HG02763 (cell line): ENCODE results near the gene LAPTM4A.
"Not testable (repeated sequence)": the region's sequence is repeated elsewhere in the genome, so short reads cannot be mapped to it uniquely, and the experiment has no call there.

Experiments
- ATAC-seq: cut with Tn5 transposase; IDR thresholded peaks from one replicate; pipeline ENCODE4 v1.9.1; 2021; ENCODE audit warnings: mild to moderate bottlenecking, moderate library complexity; ENCODE audit not compliant: unreplicated experiment

The LAPTM4A gene

GRCh38 chr2:20077411-20077940, 26.0 kb upstream of the LAPTM4A start:
- ATAC-seq = no peak

- no peak for ATAC-seq
Observed at GRCh38 chr2:20076757-20077156, 25.3 kb upstream of the LAPTM4A start.

- ATAC-seq = no peak
Observed at GRCh38 chr2:20074901-20075300, 23.5 kb upstream of the LAPTM4A start.

- ATAC-seq = not testable (repeated sequence)
Observed at GRCh38 chr2:20074046-20074648, 22.7 kb upstream of the LAPTM4A start.

GRCh38 chr2:20073460-20073859, 22.0 kb upstream of the LAPTM4A start:
- ATAC-seq = no peak

- ATAC-seq = no peak
Observed at GRCh38 chr2:20072436-20073158, 21.2 kb upstream of the LAPTM4A start.

GRCh38 chr2:20071397-20072383, 20.3 kb upstream of the LAPTM4A start:
- no peak for ATAC-seq

GRCh38 chr2:20069756-20070155, 18.3 kb upstream of the LAPTM4A start:
- no peak for ATAC-seq

GRCh38 chr2:20067992-20068584, 16.7 kb upstream of the LAPTM4A start:
- no peak for ATAC-seq

- no peak for ATAC-seq
Observed at GRCh38 chr2:20065885-20066602, 14.6 kb upstream of the LAPTM4A start.

GRCh38 chr2:20064841-20065240, 13.4 kb upstream of the LAPTM4A start:
- no peak for ATAC-seq

GRCh38 chr2:20064421-20064820, 13.0 kb upstream of the LAPTM4A start:
- ATAC-seq = no peak

GRCh38 chr2:20062615-20063545, 11.5 kb upstream of the LAPTM4A start:
- no peak for ATAC-seq

- ATAC-seq = no peak
Observed at GRCh38 chr2:20061940-20062339, 10.5 kb upstream of the LAPTM4A start.

GRCh38 chr2:20061476-20061875, 10.0 kb upstream of the LAPTM4A start:
- no peak for ATAC-seq

- ATAC-seq = no peak
Observed at GRCh38 chr2:20060106-20060505, 8.7 kb upstream of the LAPTM4A start.

- no peak for ATAC-seq
Observed at GRCh38 chr2:20057268-20057667, 5.8 kb upstream of the LAPTM4A start.

GRCh38 chr2:20054931-20055330, 3.5 kb upstream of the LAPTM4A start:
- ATAC-seq = no peak

- ATAC-seq = no peak
Observed at GRCh38 chr2:20054119-20054518, 2.7 kb upstream of the LAPTM4A start.
